ACC112 (cell line): ENCODE results near the gene EFCAB12.

Source experiments
- H2AFZ ChIP-seq: fragments of 200-600 bp; sonication (generic); one replicate; pipeline ENCODE4 v1.6.0; 2017; ENCODE audit warnings: antibody characterized with exemption, low read length; ENCODE audit not compliant: unreplicated experiment
- H3K27ac ChIP-seq: fragments of 200-600 bp; sonication (generic); 2 replicates; pipeline ENCODE4 v1.5.1; 2014; ENCODE audit warnings: low read depth, mild to moderate bottlenecking, antibody characterized with exemption, low read length, moderate library complexity
- H3K27me3 ChIP-seq: fragments of 200-600 bp; sonication (generic); 2 replicates; pipeline ENCODE4 v1.6.1; 2014; ENCODE audit warnings: mild to moderate bottlenecking, antibody characterized with exemption, low read length, moderate library complexity, mixed read lengths; ENCODE audit not compliant: insufficient read depth
- H3K36me3 ChIP-seq: fragments of 200-600 bp; sonication (generic); 2 replicates; pipeline ENCODE4 v1.6.1; 2016; ENCODE audit warnings: mild to moderate bottlenecking, antibody characterized with exemption, low read length, moderate library complexity, mixed read lengths; ENCODE audit not compliant: insufficient read depth
- H3K4me1 ChIP-seq: fragments of 200-600 bp; sonication (generic); one replicate; pipeline ENCODE4 v1.6.1; 2016; ENCODE audit warnings: low read length, mixed read lengths; ENCODE audit not compliant: insufficient read depth, unreplicated experiment, control insufficient read depth
- H3K4me3 ChIP-seq: fragments of 200-600 bp; sonication (generic); 2 replicates; pipeline ENCODE4 v1.5.1; 2014; ENCODE audit warnings: mild to moderate bottlenecking, low read depth, low read length
- H3K79me2 ChIP-seq: fragments of 200-600 bp; sonication (generic); one replicate; pipeline ENCODE4 v1.6.0; 2016; ENCODE audit warnings: low read length; ENCODE audit not compliant: control insufficient read depth, unreplicated experiment, insufficient read depth

Gene EFCAB12

DNA sequence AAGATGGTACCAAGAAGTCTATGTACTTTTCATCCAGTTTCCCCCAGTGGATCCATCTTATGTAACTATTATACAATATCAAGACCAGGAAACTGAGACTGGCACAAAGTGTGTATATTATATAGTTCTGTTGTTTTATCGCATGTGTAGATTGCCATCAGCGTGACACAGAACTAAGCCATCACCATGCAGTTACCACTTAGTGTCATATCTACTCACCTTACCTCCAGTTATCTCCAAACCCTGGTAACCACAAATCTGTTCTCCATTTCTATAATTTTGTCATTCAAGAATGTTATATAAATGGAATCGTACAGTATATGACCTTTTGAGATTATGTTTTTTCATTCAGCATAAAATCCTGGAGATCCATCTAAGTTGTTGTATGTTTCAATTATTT lies 34.7 kb upstream of the EFCAB12 start:
- Histone ChIP-seq H3K27me3 (no peaks in the 10 kb centered on the region), H3K27ac (no peak overlapping the region), H3K79me2 (no peaks in the 10 kb centered on the region), H3K4me3 (no peak overlapping the region), H3K36me3 (no peaks in the 10 kb centered on the region), H2AFZ (no peak overlapping the region), H3K4me1 (peaks cover 16% of the 10 kb centered on the region)

DNA sequence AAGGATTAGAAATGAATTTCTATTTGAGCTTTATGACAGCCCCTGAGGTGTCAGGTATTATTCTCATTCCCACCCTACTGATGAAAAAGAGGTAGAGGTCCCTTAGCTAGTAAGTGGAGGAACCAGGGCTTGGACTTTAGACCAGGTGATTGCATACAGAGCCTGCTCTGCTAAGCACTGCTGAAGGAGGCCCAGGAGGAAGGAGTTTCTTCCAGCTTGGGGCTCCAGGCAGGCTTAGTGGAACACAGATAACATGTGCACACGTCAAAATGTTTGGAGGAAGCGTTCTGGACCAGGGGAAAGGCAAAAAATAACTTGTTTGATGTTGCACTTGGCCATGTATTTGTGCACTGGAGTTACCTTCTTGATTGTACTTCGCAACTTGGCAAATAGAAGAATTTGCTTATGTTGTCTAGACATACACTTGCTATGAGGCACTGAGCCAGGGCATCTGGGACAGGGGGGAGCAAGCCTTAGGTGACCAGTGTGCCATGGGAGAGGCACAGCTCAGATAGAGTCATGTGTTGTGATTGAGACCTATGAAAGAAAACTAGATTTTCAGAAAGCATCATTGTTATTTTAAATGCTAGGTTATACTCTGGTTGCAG lies 34.0 kb upstream of the EFCAB12 start:
- peak overlapping the region; percentile 97 for H3K27ac ChIP-seq
- H2AFZ ChIP-seq, result no peak overlapping the region
- no peaks in the 10 kb centered on the region for H3K79me2 ChIP-seq
- H3K4me1 ChIP-seq, result peaks cover 16% of the 10 kb centered on the region
- H3K36me3 ChIP-seq, result no peaks in the 10 kb centered on the region
- no peaks in the 10 kb centered on the region for H3K27me3 ChIP-seq
- H3K4me3 ChIP-seq, result no peak overlapping the region

DNA sequence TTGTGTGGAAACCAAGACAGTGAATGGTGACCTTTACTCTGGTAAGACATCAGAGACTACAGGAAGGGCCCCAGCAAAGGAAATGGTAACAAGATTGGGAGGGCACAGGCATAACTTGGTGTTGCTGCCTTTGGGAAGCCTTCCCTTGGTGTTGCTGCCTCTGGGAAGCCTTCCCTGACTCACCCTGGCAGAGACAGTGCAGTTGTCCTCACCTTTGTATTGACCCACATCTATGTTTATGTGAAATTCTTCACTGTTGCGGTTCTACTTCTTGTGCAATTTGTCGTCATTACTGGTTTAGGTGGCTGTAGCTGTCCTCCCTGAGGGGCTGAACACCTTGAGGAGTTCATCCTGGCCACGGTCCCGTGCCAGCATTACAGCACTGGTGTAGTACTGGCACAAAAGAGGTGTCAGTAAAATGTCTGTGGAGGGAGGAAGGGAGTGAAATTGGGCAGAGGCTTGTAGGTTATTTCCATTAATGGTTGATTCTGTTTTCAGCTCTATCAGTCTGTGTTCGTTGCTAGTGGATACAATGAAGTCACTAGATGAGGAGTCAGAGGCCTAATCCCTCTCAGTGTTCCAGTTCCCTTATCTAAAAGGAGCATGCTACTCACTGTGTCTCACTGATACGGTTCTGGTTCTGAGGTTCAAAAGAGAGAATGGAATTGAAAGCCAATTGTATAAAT lies 33.2 kb upstream of the EFCAB12 start:
- Histone ChIP-seq H3K79me2 (no peaks in the 10 kb centered on the region), H3K27me3 (no peaks in the 10 kb centered on the region), H3K4me3 (no peak overlapping the region), H3K27ac (peak overlapping the region; percentile 97), H3K36me3 (no peaks in the 10 kb centered on the region), H3K4me1 (peaks cover 16% of the 10 kb centered on the region), H2AFZ (peak overlapping the region; percentile 29)

DNA sequence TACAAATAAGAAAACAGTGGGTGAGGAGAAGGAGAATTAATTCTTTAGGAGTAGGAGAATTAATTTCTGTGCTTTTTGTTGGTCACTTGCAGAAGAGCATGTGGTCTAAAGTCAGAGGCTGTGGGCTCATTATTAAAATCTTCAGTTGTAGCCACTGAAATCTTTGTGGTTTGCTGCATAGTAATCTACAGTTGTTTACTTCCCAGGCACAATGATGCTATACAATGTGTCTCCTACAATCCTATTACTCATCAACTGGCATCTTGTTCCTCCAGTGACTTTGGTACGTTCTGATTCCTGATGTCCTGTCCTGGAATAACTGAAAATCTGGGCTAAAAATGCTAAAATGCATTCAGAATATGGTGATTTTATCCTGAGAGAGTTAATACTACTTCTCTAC lies 32.6 kb upstream of the EFCAB12 start:
- H3K79me2 ChIP-seq, result no peaks in the 10 kb centered on the region
- peaks cover 16% of the 10 kb centered on the region for H3K4me1 ChIP-seq
- H2AFZ ChIP-seq, result peak overlapping the region; percentile 29
- peak overlapping the region; percentile 97 for H3K27ac ChIP-seq
- H3K27me3 ChIP-seq, result no peaks in the 10 kb centered on the region
- H3K4me3 ChIP-seq, result no peak overlapping the region
- no peaks in the 10 kb centered on the region for H3K36me3 ChIP-seq

DNA sequence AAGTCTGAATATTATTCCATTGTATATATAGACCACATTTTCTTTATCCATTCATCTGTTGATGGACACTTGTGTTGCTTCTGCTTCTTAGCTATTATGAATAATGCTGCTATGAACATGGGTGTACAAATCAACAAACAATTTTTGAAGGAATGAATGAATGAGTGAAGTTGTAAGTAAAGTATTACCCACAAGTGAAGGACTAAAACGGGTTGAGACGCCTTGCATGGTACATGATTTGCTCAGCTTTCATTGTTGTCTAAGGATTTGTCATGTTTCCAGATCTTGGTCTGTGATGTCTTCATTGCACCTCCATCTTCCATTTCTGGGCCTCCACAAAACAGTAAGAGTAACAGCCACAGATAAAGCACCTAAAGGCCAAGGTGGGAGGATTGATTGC lies 32.1 kb upstream of the EFCAB12 start:
- no peaks in the 10 kb centered on the region for H3K36me3 ChIP-seq
- no peaks in the 10 kb centered on the region for H3K79me2 ChIP-seq
- no peak overlapping the region for H2AFZ ChIP-seq
- no peaks in the 10 kb centered on the region for H3K27me3 ChIP-seq
- H3K4me3 ChIP-seq, result no peak overlapping the region
- peak overlapping the region; percentile 97 for H3K27ac ChIP-seq
- H3K4me1 ChIP-seq, result peaks cover 16% of the 10 kb centered on the region

DNA sequence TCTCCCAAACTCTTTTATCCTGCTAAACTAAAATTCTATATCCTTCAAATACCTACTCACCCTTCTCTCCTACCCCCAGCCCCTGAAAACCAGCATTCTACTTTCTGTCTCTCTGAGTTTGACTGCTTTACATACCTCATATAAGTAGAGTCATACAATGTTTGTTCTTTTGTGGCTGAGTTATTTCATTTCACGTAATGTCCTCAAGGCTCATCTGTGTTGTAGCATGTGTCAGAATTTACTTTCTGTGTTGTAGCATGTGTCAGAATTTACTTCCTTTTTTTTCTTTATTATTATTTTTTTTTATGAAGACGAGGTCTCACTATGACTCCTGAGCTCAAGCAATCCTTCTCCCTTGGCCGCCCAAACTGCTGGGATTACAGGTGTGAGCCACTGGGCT lies 31.7 kb upstream of the EFCAB12 start:
- H3K79me2 ChIP-seq, result no peaks in the 10 kb centered on the region
- H3K27ac ChIP-seq, result peak overlapping the region; percentile 97
- no peaks in the 10 kb centered on the region for H3K27me3 ChIP-seq
- H3K4me1 ChIP-seq, result peaks cover 16% of the 10 kb centered on the region
- H3K4me3 ChIP-seq, result no peak overlapping the region
- H3K36me3 ChIP-seq, result no peaks in the 10 kb centered on the region
- no peak overlapping the region for H2AFZ ChIP-seq

DNA sequence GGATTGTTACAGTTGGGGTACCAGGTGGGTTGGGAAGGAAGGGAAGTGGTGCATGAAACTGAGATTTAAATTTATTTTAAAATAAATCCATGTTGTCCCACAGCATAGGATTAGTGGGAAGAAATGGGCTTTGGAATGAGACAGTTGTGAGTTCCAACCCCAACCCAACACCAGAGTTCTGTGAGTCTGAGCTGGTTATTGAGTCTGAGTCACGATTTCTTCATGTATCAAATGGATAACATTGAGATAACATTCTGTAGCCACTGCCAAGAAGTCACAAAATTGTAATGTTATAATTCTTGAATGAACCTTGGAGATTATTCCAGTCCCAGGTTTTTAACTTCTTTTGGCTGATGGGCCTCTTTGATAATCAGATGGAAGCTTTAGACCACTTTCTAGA lies 25.3 kb upstream of the EFCAB12 start:
- no peak overlapping the region for H3K27ac ChIP-seq
- peaks cover 16% of the 10 kb centered on the region; the same call in 1 of the 2 replicates for H3K36me3 ChIP-seq
- no peaks in the 10 kb centered on the region for H3K79me2 ChIP-seq
- H3K4me1 ChIP-seq, result no peaks in the 10 kb centered on the region
- H2AFZ ChIP-seq, result no peak overlapping the region
- H3K27me3 ChIP-seq, result no peaks in the 10 kb centered on the region
- H3K4me3 ChIP-seq, result no peak overlapping the region

DNA sequence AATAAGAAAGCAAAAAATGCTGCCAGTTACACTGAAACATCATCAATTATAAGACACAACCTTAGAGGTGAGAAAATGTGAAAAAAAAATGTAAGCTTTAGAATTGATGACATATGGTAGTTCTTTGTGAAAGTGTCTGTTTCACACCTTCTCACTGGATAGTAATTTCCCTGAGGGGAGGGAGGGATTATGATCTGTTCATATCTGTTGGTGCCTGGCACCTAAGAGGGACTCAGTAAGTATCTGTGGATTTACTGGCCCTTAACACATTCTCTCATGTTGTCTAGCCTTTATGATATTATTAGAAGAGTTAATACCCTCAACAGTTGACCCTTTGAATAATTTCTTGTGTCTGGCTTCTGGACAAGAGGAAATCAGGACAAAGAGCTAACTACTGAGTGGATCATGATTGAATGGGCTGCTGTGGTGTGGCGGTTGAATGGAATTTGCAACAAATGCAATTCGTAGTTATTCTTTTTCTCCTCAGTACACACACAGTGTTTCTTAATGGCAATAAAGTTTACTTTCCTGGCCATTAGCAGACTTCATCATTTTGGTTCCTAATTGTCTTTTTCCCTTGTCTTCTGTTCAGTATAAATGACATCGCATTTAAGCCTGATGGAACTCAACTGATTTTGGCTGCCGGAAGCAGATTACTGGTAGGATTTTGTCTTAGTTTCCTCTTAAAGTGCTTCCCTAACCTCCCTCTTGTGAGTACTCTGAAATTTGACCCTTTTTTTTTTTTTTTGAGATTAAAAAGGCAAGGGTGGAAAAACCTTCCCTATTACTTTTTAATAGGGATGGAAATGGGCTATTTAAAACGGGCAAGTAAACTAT lies 21.1 kb upstream of the EFCAB12 start:
- Histone ChIP-seq H3K79me2 (peaks cover 7% of the 10 kb centered on the region), H3K27ac (no peak overlapping the region), H3K27me3 (no peaks in the 10 kb centered on the region), H3K36me3 (peaks cover 11% of the 10 kb centered on the region; the same call in 1 of the 2 replicates), H3K4me1 (no peaks in the 10 kb centered on the region), H2AFZ (no peak overlapping the region), H3K4me3 (no peak overlapping the region)

DNA sequence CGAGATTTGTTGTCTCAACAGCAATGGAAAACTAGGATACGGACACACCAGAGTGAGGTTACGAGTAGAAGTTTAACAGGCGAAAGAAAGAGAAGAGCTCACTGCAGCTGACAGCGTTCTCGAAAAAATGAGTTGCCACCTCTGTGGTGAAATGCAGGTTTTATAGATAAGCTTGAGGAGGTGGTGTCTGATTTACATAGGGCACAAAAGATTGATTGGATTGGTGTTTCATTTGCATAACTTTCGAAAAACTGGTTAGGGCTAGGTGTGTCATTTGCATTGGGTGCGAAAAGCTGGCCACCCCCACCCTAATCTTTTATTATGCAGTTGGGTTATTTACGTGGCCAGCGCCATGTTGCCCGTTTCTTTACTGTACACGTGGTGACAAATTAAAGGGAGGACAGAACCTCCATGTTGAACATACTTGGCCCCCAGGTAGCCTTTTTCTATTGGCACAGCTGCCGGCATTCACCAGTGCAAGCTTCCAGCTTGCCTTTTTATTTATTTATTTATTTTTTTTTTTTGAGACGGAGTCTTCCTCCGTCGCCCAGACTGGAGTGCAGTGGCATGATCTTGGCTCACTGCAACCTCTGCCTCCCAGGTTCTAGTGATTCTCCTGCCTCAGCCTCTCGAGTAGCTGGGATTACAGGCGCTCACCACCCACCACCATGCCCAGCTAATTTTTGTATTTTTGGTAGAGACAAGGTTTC lies 19.9 kb upstream of the EFCAB12 start:
- H3K79me2 ChIP-seq, result peaks cover 9% of the 10 kb centered on the region
- no peak overlapping the region for H3K4me3 ChIP-seq
- peaks cover 11% of the 10 kb centered on the region; the same call in 1 of the 2 replicates for H3K36me3 ChIP-seq
- H2AFZ ChIP-seq, result no peak overlapping the region
- peaks cover 9% of the 10 kb centered on the region for H3K4me1 ChIP-seq
- H3K27me3 ChIP-seq, result no peaks in the 10 kb centered on the region
- no peak overlapping the region for H3K27ac ChIP-seq

DNA sequence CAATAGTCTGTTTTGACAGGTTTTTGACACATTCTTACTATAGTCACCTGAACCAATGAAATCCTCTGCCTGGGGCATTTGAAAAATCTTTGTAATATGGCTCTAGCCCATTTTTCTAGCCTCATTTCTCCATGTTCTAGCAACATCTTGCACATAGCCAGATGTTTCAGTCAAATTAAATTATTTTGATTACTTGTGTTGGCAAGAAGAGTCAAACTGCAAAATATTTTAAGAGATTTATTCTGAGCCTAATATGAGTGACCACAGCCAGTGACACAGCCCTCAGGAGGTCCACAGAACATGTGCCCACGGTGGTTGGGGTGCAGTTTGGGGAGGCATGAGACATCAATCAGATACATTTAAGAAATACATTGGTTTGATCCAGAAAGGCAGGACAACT lies 18.5 kb upstream of the EFCAB12 start:
- no peak overlapping the region for H3K4me3 ChIP-seq
- H2AFZ ChIP-seq, result no peak overlapping the region
- H3K4me1 ChIP-seq, result peaks cover 23% of the 10 kb centered on the region
- 0 out of 2 replicates have a peak, but pooled peaks cover 5% of the 10 kb centered on the region for H3K36me3 ChIP-seq
- no peaks in the 10 kb centered on the region for H3K27me3 ChIP-seq
- H3K79me2 ChIP-seq, result peaks cover 20% of the 10 kb centered on the region
- no peak overlapping the region for H3K27ac ChIP-seq
